KG1 (cell line): ENCODE data around the gene BNIP5.

ENCODE experiments used
- DNase-seq: peaks from one replicate; lab custom pipeline; 2025; lab: John Stamatoyannopoulos, UW

Gene BNIP5

GRCh38 chr6:36266913-36267644 lies 69.6 kb downstream of the BNIP5 start:
- DNase-seq = no peak
